ENCODE data around the gene SLC35D2. TPM values are rescaled to one million over a fixed set of nuclear protein-coding genes. Genes with fewer than 3 reads are reported as not detected.

Gene SLC35D2
- total RNA-seq, 1 experiment from 2014 or later: 32.5 TPM

DNA sequence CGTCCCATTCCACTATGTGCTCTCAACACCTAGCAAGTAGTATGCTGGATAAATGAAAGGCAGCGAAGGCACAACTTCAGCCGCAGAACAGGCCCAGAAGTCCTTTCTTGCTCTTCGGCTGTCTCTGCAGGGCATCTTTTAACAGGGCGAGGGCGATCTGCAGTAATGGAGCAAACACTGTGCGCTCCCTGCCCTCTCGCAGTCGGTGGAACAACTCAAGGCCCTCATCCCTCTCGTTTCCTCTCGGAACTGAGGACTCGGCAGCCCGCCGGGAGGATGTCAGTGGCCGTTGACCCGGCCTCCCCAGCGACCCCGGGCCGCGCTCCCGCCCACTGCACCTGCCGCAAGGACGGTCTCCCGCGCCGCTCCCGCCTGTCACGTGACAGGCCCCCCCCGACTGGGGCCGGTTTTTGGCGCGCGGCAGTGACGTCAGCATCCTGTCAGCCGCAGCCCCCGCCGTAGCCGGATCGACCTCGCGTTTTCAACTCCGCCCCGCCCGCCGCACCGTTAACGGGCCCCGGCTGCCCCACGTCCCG lies 33.6 kb upstream of the SLC35D2 start (continued):
- TF ChIP-seq SIN3A (IDR thresholded peaks at IDR 0.05; ENCODE audit: low read depth): peak; percentile 95
- no peak for TF ChIP-seq EZH2phosphoT487 (IDR thresholded peaks at IDR 0.05; ENCODE audit: borderline replicate concordance)
- TF ChIP-seq POLR2A (IDR thresholded peaks at IDR 0.05; ENCODE audit: borderline replicate concordance, extremely low read depth, insufficient read depth, insufficient read length): no peak
- no peak for TF ChIP-seq EZH2 (IDR thresholded peaks at IDR 0.05)
- peak; percentile 54 for TF ChIP-seq POLR2AphosphoS5 (IDR thresholded peaks at IDR 0.05; ENCODE audit: low read depth, low read length)
- no peak for TF ChIP-seq ZFX (IDR thresholded peaks at IDR 0.05)
- peak; percentile 36; the same call in 1 of the 2 replicates for TF ChIP-seq JUND (IDR thresholded peaks at IDR 0.05)
- TF ChIP-seq, protein P1, sequence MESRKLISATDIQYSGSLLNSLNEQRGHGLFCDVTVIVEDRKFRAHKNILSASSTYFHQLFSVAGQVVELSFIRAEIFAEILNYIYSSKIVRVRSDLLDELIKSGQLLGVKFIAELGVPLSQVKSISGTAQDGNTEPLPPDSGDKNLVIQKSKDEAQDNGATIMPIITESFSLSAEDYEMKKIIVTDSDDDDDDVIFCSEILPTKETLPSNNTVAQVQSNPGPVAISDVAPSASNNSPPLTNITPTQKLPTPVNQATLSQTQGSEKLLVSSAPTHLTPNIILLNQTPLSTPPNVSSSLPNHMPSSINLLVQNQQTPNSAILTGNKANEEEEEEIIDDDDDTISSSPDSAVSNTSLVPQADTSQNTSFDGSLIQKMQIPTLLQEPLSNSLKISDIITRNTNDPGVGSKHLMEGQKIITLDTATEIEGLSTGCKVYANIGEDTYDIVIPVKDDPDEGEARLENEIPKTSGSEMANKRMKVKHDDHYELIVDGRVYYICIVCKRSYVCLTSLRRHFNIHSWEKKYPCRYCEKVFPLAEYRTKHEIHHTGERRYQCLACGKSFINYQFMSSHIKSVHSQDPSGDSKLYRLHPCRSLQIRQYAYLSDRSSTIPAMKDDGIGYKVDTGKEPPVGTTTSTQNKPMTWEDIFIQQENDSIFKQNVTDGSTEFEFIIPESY (IDR thresholded peaks at IDR 0.05; ENCODE audit: extremely low read depth, insufficient replicate concordance, low read length): no peak
- no peak for TF ChIP-seq YY1 (IDR thresholded peaks at IDR 0.05; ENCODE audit: extremely low read depth, insufficient replicate concordance, low read depth, low read length)

DNA sequence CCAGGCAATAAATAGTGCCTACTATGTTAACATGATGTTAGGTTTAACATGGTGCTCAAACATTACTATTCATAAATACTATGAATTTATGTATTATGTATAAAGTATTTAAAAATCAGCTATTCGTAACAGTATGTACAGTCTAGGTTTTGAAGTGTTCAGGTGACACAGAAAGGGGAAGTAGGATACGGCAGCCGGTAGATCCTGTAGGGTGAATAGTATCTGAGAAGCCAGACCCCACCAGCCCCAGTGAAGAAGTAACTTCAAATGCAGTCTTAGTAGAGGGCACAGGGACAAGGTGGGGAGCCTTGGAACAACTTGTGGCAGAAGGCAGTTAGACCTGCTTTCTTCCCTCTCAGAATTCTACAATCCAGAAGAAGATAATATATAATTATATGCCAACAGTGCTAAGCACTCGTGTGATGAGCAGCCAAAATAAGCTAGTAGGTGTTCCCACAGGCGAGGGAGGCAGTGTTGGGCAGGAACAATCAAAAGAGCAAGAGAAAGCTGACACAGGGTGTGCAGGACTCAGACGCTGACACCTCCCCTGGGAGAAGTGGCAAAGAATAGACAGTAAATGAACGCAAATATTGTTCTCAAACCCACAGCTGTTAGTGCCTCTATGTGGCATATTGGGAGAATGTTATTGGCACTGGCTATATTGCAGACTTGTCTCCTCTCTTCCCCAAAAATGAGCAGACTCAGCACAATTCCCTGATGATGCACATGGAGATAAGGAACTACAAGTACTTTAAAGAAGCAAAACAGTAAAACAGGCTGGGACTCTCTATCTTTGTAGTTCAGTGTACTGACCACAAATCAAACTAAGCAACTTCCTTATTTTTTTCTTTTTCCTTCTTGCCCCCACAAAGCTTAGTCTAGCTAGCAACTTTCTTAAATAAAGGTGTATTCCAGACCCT lies 30.1 kb upstream of the SLC35D2 start:
- H3K4me2 ChIP-seq (ENCODE audit: low read length): no peak overlapping the region
- no peak overlapping the region for H3K9ac ChIP-seq (ENCODE audit: low read length)
- RAD21 ChIA-PET (ENCODE audit: low non-redundant PET in 1 of 2, low total read pairs in 2 of 2, uncharacterized antibody in 2 of 2, unreplicated experiment in 2 of 2): no interaction called here
- DNase-seq (ENCODE audit: low read depth, low spot score) (no peak), ATAC-seq (no peak)
- H3K4me3 ChIP-seq (replicated peaks in 1 of 2; ENCODE audit: low read depth in 1 of 2, low read length in 2 of 2): no peak overlapping the region
- no peak overlapping the region for H3K27ac ChIP-seq (ENCODE audit: low read depth, low read length)
- H3K9me2 ChIP-seq (ENCODE audit: insufficient read depth): no peaks in the 10 kb centered on the region
- TF ChIP-seq, protein P2, sequence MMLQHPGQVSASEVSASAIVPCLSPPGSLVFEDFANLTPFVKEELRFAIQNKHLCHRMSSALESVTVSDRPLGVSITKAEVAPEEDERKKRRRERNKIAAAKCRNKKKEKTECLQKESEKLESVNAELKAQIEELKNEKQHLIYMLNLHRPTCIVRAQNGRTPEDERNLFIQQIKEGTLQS (IDR thresholded peaks at IDR 0.05): no peak
- no peaks in the 10 kb centered on the region for H3K9me3 ChIP-seq (ENCODE audit: control insufficient read depth in 1 of 2, insufficient read depth in 1 of 2, low read depth in 1 of 2, low read length in 2 of 2)
- intact Hi-C loops (cut with micrococcal nuclease): loop anchor here (10.0 kb wide), 1 partner anchor 441 kb away; the partner anchor contains the start of gene ZNF782
- CTCF ChIA-PET: no interaction called here
- peaks cover 81% of the 10 kb centered on the region for H3K79me2 ChIP-seq (ENCODE audit: insufficient read depth, low read length)
- H4K20me1 ChIP-seq (ENCODE audit: insufficient read depth): peaks cover 7% of the 10 kb centered on the region; the same call in 1 of the 2 replicates
- no peaks in the 10 kb centered on the region; a peak in 1 of 4 replicates for H3K36me3 ChIP-seq (ENCODE audit: control insufficient read depth in 1 of 2, insufficient read depth in 2 of 2, low read length in 2 of 2)
- no peak overlapping the region for H2AFZ ChIP-seq (ENCODE audit: low read depth, low read length, poor library complexity, severe bottlenecking)
- POLR2A ChIA-PET: no interaction called here
- no peaks in the 10 kb centered on the region for H3K27me3 ChIP-seq (ENCODE audit: insufficient read depth, low read length)
- no TSS peak for BruUV-seq (replicated peaks)
- H3K4me1 ChIP-seq (ENCODE audit: control insufficient read depth in 1 of 2, insufficient read depth in 2 of 2, low read length in 2 of 2): peaks cover 2 to 15% of the 10 kb centered on the region in 2 experiments; a peak in 2 of 4 replicates
